ENCODE measurements around the gene AMOTL2. TPM values are rescaled to one million over a fixed set of nuclear protein-coding genes. Genes with fewer than 3 reads are reported as not detected.

The AMOTL2 gene
- total RNA-seq, 1 experiment from 2014 or later = 30.9 TPM

DNA sequence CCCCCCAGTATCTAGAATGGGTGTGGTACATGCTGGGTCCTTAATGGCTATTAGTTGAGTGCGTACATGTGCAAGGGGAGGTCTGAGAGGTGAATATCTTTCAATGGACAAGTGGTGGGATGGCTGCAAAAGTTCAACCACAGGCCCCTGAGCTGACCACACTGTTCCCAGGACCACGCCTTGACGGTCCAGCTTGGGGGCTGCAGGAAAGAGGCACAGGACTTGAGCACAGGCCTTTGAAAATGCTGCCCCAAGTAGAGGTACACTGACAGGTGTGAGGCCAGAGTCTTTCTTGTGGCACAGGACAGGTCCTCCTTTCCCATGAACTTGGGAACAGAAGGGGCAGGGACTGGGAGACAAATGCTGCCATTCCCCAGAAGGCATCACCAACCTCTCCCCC is 24.0 kb downstream of the AMOTL2 start:
- H3K79me1 ChIP-seq (ENCODE audit: insufficient read depth, low read depth, low read length, poor library complexity, severe bottlenecking) = no peaks in the 10 kb centered on the region
- WGBS (ENCODE audit: extremely low coverage, insufficient read length, low lambda C conversion rate) = no CpG with 5 or more reads among the region's 3 CpGs
- peaks cover 14 to 17% of the 10 kb centered on the region in 2 experiments for H3K4me1 Mint-ChIP-seq
- no peak overlapping the region for H3K23ac ChIP-seq (ENCODE audit: insufficient read length, low read depth, low read length)
- H3K4me3 Mint-ChIP-seq = no peak overlapping the region
- H2BK5ac ChIP-seq (ENCODE audit: insufficient read length, low read length) = no peak overlapping the region
- H2BK20ac ChIP-seq (ENCODE audit: low read depth, low read length, poor library complexity, severe bottlenecking) = no peak overlapping the region
- no peak overlapping the region for H2BK120ac ChIP-seq (ENCODE audit: low read depth, low read length, poor library complexity, severe bottlenecking)
- H3K79me2 ChIP-seq (ENCODE audit: insufficient read depth, low read length) = no peaks in the 10 kb centered on the region
- H3K18ac ChIP-seq (ENCODE audit: insufficient read length, low read depth, low read length) = no peak overlapping the region
- H3K9ac ChIP-seq (ENCODE audit: extremely low read depth, insufficient read length, low read length) = no peak overlapping the region
- H3K56ac ChIP-seq (ENCODE audit: insufficient read length, low read depth, low read length) = no peak overlapping the region
- no peak overlapping the region for H3T11ph ChIP-seq (ENCODE audit: low read length)
- no peak overlapping the region for H2BK12ac ChIP-seq (ENCODE audit: insufficient read length, low read depth, low read length)
- TF ChIP-seq, protein P1, sequence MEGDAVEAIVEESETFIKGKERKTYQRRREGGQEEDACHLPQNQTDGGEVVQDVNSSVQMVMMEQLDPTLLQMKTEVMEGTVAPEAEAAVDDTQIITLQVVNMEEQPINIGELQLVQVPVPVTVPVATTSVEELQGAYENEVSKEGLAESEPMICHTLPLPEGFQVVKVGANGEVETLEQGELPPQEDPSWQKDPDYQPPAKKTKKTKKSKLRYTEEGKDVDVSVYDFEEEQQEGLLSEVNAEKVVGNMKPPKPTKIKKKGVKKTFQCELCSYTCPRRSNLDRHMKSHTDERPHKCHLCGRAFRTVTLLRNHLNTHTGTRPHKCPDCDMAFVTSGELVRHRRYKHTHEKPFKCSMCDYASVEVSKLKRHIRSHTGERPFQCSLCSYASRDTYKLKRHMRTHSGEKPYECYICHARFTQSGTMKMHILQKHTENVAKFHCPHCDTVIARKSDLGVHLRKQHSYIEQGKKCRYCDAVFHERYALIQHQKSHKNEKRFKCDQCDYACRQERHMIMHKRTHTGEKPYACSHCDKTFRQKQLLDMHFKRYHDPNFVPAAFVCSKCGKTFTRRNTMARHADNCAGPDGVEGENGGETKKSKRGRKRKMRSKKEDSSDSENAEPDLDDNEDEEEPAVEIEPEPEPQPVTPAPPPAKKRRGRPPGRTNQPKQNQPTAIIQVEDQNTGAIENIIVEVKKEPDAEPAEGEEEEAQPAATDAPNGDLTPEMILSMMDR (conservative IDR thresholded peaks at IDR 0.05) = no peak
- DNase-seq = no peak
- H4K5ac ChIP-seq (ENCODE audit: insufficient read length, low read depth, low read length) = no peak overlapping the region
- peaks cover 4 to 7% of the 10 kb centered on the region in 2 experiments; a peak in 2 of 5 replicates for H3K9me3 Mint-ChIP-seq
- no peak overlapping the region for H3K14ac ChIP-seq (ENCODE audit: insufficient read depth, low read length)
- no peak overlapping the region for H4K91ac ChIP-seq (ENCODE audit: insufficient read length, low read depth, low read length)
- no peak overlapping the region for H3K4ac ChIP-seq (ENCODE audit: low read depth, low read length)
- no peak overlapping the region for H3K27ac Mint-ChIP-seq
- H3K4me2 ChIP-seq (ENCODE audit: insufficient read depth, insufficient read length, low read length) = no peak overlapping the region
- no peak overlapping the region for H2BK15ac ChIP-seq (ENCODE audit: low read depth, low read length)
- peaks cover 2% of the 10 kb centered on the region; the same call in 1 of the 2 replicates for H3K27me3 Mint-ChIP-seq (ENCODE audit: low read depth)
- H3K9me3 ChIP-seq (ENCODE audit: control insufficient read depth, low read depth, low read length) = no peaks in the 10 kb centered on the region
- no peaks in the 10 kb centered on the region for H3K27me3 ChIP-seq (ENCODE audit: insufficient read depth, low read length)
- H3K36me3 Mint-ChIP-seq (ENCODE audit: insufficient read depth in 1 of 3, low read depth in 3 of 3) = peaks cover 9 to 17% (median 16%) of the 10 kb centered on the region in 3 experiments
- no peaks in the 10 kb centered on the region for H3K23me2 ChIP-seq (ENCODE audit: insufficient read length, low read depth, low read length, poor library complexity, severe bottlenecking)
- H2AFZ ChIP-seq (ENCODE audit: low read length) = no peak overlapping the region
- H4K20me1 ChIP-seq (ENCODE audit: control insufficient read depth, insufficient read depth, insufficient read length) = peaks cover 2% of the 10 kb centered on the region
- no peak overlapping the region for H4K8ac ChIP-seq (replicated peaks; ENCODE audit: insufficient read length, low read depth, low read length)
- H3K27ac ChIP-seq (ENCODE audit: insufficient read length, low read depth, low read length) = no peak overlapping the region
- H2AK5ac ChIP-seq (ENCODE audit: insufficient read length, low read length) = no peak overlapping the region
- H3K4me1 ChIP-seq (ENCODE audit: insufficient read depth, low read length) = no peaks in the 10 kb centered on the region

All from H9 (cell line).